ENCODE measurements around the gene UBE2E2. TPM values are rescaled to one million over a fixed set of nuclear protein-coding genes. Genes with fewer than 3 reads are reported as not detected.

The UBE2E2 gene
- total RNA-seq, 1 experiment from 2014 or later, result 14.7 TPM

DNA sequence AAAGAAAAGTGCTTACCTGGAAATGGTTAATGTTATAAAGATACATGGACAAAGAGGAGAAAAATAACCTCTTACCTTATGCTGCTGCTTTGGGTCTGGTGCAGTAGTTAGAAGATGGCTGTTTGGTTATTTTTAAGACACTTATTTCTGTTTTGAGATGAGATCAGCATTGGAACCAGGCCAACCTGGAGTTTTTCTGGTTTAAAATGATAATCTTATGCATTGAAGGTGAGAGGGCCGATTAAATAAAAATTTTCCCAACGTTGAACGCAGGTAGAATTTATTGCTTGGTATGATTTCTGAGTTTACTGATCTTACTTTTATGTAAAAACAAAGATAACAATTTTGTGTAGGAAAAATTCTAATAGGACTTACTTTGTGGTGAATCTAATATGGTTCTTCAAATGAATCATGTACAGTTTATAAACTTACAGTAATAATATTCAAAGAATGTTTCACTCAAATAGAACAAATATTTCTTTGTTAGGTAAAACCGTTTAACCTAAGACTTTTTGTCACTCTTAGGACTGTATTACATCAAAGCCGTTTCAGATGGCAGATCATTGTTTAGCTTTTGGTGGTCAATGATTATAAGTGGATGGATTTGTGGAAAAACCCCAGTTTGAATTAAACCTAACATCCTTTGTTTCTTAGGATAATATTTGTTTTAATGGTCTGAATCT lies 14.9 kb downstream of the UBE2E2 start:
- Histone ChIP-seq H3K9me3 (ENCODE audit: low read length) (no peaks in the 10 kb centered on the region), H3K4me1 (ENCODE audit: low read length) (peaks cover 24% of the 10 kb centered on the region), H3K4me2 (ENCODE audit: low read depth, low read length, poor library complexity, severe bottlenecking) (no peak overlapping the region), H3K9ac (ENCODE audit: low read length) (no peak overlapping the region), H3K9me2 (replicated peaks; ENCODE audit: insufficient read depth, low read length) (no peaks in the 10 kb centered on the region), H3K36me3 (ENCODE audit: insufficient read depth, low read length) (no peaks in the 10 kb centered on the region), H2AFZ (ENCODE audit: low read length) (no peak overlapping the region), H3K27me3 (ENCODE audit: low read length) (no peaks in the 10 kb centered on the region), H4K20me1 (ENCODE audit: insufficient read depth, low read depth, low read length) (peaks cover 6% of the 10 kb centered on the region; the same call in 1 of the 2 replicates), H3K27ac (ENCODE audit: low read length) (no peak overlapping the region), H3K4me3 (ENCODE audit: low read length) (no peak overlapping the region), H3K79me2 (ENCODE audit: low read length) (no peaks in the 10 kb centered on the region)
- DNase-seq, result no peak

- Histone ChIP-seq H3K4me3 (ENCODE audit: low read length) (no peak overlapping the region), H3K9me2 (replicated peaks; ENCODE audit: insufficient read depth, low read length) (no peaks in the 10 kb centered on the region), H4K20me1 (ENCODE audit: insufficient read depth, low read depth, low read length) (peaks cover 5% of the 10 kb centered on the region; the same call in 1 of the 2 replicates), H2AFZ (ENCODE audit: low read length) (no peak overlapping the region), H3K4me2 (ENCODE audit: low read depth, low read length, poor library complexity, severe bottlenecking) (no peak overlapping the region), H3K79me2 (ENCODE audit: low read length) (no peaks in the 10 kb centered on the region), H3K9me3 (ENCODE audit: low read length) (no peaks in the 10 kb centered on the region), H3K27me3 (ENCODE audit: low read length) (no peaks in the 10 kb centered on the region), H3K9ac (ENCODE audit: low read length) (no peak overlapping the region), H3K4me1 (ENCODE audit: low read length) (peaks cover 24% of the 10 kb centered on the region), H3K36me3 (ENCODE audit: insufficient read depth, low read length) (no peaks in the 10 kb centered on the region), H3K27ac (ENCODE audit: low read length) (no peak overlapping the region)
- no peak for DNase-seq
Measured at GRCh38 chr3:23219117-23219516, 16.0 kb downstream of the UBE2E2 start.

DNA sequence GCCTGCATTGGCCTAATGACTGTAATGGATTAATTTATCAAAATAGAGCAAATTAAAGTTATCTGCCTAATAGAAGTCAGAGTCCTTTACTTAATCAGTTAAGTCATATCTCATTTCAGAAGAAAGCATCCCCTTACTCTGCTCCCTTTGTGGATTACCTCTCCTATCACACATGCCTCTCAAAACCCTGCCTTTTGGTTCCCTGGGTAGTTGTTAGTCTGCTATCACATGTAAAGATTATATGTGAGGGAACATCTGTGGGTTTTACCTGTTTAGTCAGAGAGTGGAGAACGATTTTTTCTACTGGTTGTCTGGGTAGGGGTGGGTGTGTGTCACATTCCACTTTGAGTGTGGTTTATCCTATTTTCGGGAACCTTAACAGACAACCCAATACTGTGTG lies 16.4 kb downstream of the UBE2E2 start:
- Histone ChIP-seq H3K79me2 (ENCODE audit: low read length) (no peaks in the 10 kb centered on the region), H3K4me2 (ENCODE audit: low read depth, low read length, poor library complexity, severe bottlenecking) (no peak overlapping the region), H3K9me3 (ENCODE audit: low read length) (no peaks in the 10 kb centered on the region), H3K9me2 (replicated peaks; ENCODE audit: insufficient read depth, low read length) (no peaks in the 10 kb centered on the region), H2AFZ (ENCODE audit: low read length) (no peak overlapping the region), H3K4me3 (ENCODE audit: low read length) (no peak overlapping the region), H3K4me1 (ENCODE audit: low read length) (peaks cover 24% of the 10 kb centered on the region), H3K27me3 (ENCODE audit: low read length) (no peaks in the 10 kb centered on the region), H3K27ac (ENCODE audit: low read length) (no peak overlapping the region), H3K36me3 (ENCODE audit: insufficient read depth, low read length) (no peaks in the 10 kb centered on the region), H3K9ac (ENCODE audit: low read length) (no peak overlapping the region), H4K20me1 (ENCODE audit: insufficient read depth, low read depth, low read length) (peaks cover 5% of the 10 kb centered on the region; the same call in 1 of the 2 replicates)
- no peak for DNase-seq

GRCh38 chr3:23221136-23221535 lies 18.0 kb downstream of the UBE2E2 start:
- DNase-seq, result no peak

DNA sequence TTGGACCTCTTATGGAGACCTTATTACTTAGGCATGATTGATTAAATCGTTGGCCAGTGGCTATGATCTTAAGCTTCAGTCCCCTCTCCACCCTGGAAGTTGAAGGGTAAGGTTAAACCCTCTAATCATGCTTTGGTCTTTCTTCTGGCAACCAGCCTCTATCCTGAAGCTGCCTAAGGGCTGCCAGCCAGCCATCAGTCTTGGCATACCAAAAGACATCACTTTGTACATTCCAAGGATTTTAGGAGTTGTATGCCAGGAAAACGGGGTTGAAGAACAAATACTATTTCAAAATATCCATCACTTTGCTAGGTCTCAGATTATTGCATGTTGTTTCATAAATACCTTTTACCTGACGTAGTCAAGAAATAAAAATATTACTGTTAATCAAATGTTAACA lies 28.9 kb downstream of the UBE2E2 start:
- no peak for DNase-seq
- Histone ChIP-seq H4K20me1 (ENCODE audit: insufficient read depth, low read depth, low read length) (peaks cover 18% of the 10 kb centered on the region; the same call in 1 of the 2 replicates), H3K9ac (ENCODE audit: low read length) (no peak overlapping the region), H3K4me2 (ENCODE audit: low read depth, low read length, poor library complexity, severe bottlenecking) (no peak overlapping the region), H3K36me3 (ENCODE audit: insufficient read depth, low read length) (no peaks in the 10 kb centered on the region), H3K4me3 (ENCODE audit: low read length) (no peak overlapping the region), H3K79me2 (ENCODE audit: low read length) (no peaks in the 10 kb centered on the region), H3K4me1 (ENCODE audit: low read length) (no peaks in the 10 kb centered on the region), H3K9me3 (ENCODE audit: low read length) (no peaks in the 10 kb centered on the region), H3K9me2 (replicated peaks; ENCODE audit: insufficient read depth, low read length) (no peaks in the 10 kb centered on the region), H3K27ac (ENCODE audit: low read length) (no peak overlapping the region), H2AFZ (ENCODE audit: low read length) (no peak overlapping the region), H3K27me3 (ENCODE audit: low read length) (no peaks in the 10 kb centered on the region)

More at GRCh38 chr3:23221136-23221535, 18.0 kb downstream of the UBE2E2 start:
- no peak overlapping the region for H2AFZ ChIP-seq (ENCODE audit: low read length)
- H3K27me3 ChIP-seq (ENCODE audit: low read length), result no peaks in the 10 kb centered on the region
- H4K20me1 ChIP-seq (ENCODE audit: insufficient read depth, low read depth, low read length), result no peaks in the 10 kb centered on the region
- peaks cover 24% of the 10 kb centered on the region for H3K4me1 ChIP-seq (ENCODE audit: low read length)
- H3K9ac ChIP-seq (ENCODE audit: low read length), result no peak overlapping the region
- peak overlapping the region; percentile 18 for H3K4me2 ChIP-seq (ENCODE audit: low read depth, low read length, poor library complexity, severe bottlenecking)
- no peak overlapping the region for H3K4me3 ChIP-seq (ENCODE audit: low read length)
- no peaks in the 10 kb centered on the region for H3K9me3 ChIP-seq (ENCODE audit: low read length)
- H3K79me2 ChIP-seq (ENCODE audit: low read length), result no peaks in the 10 kb centered on the region
- no peak overlapping the region for H3K27ac ChIP-seq (ENCODE audit: low read length)
- H3K9me2 ChIP-seq (replicated peaks; ENCODE audit: insufficient read depth, low read length), result no peaks in the 10 kb centered on the region
- no peaks in the 10 kb centered on the region for H3K36me3 ChIP-seq (ENCODE audit: insufficient read depth, low read length)

DNA sequence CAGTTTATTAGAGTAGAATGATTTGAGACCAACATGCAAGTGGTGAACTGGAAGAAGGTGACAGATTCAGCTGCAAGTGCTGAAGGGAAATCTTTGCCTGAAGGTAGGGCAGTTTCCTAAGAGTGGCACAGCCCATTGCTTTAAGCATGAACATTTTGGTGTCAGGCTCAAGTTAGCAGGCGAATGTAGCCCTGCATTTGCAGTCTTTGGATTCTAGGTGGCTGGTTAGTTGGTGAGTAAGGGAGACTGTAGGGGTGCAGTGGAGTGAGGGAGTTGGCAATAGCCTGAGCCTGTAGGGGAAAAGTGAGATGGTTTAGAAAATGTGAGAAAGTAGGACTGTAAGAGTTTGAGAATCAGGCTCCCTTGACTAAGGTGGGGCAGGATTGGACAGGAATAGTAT lies 29.7 kb downstream of the UBE2E2 start:
- Histone ChIP-seq H3K4me2 (ENCODE audit: low read depth, low read length, poor library complexity, severe bottlenecking) (no peak overlapping the region), H2AFZ (ENCODE audit: low read length) (no peak overlapping the region), H3K36me3 (ENCODE audit: insufficient read depth, low read length) (no peaks in the 10 kb centered on the region), H3K27ac (ENCODE audit: low read length) (no peak overlapping the region), H3K4me1 (ENCODE audit: low read length) (no peaks in the 10 kb centered on the region), H3K27me3 (ENCODE audit: low read length) (no peaks in the 10 kb centered on the region), H3K79me2 (ENCODE audit: low read length) (no peaks in the 10 kb centered on the region), H3K9me3 (ENCODE audit: low read length) (no peaks in the 10 kb centered on the region), H4K20me1 (ENCODE audit: insufficient read depth, low read depth, low read length) (peaks cover 18% of the 10 kb centered on the region; the same call in 1 of the 2 replicates), H3K4me3 (ENCODE audit: low read length) (no peak overlapping the region), H3K9ac (ENCODE audit: low read length) (no peak overlapping the region), H3K9me2 (replicated peaks; ENCODE audit: insufficient read depth, low read length) (no peaks in the 10 kb centered on the region)
- no peak for DNase-seq

GRCh38 chr3:23235264-23235663 lies 32.1 kb downstream of the UBE2E2 start:
- Histone ChIP-seq H2AFZ (ENCODE audit: low read length) (no peak overlapping the region), H3K4me3 (ENCODE audit: low read length) (no peak overlapping the region), H3K27me3 (ENCODE audit: low read length) (no peaks in the 10 kb centered on the region), H3K27ac (ENCODE audit: low read length) (no peak overlapping the region), H3K79me2 (ENCODE audit: low read length) (no peaks in the 10 kb centered on the region), H3K4me1 (ENCODE audit: low read length) (no peaks in the 10 kb centered on the region), H3K9ac (ENCODE audit: low read length) (no peak overlapping the region), H3K36me3 (ENCODE audit: insufficient read depth, low read length) (no peaks in the 10 kb centered on the region), H3K9me3 (ENCODE audit: low read length) (no peaks in the 10 kb centered on the region), H3K9me2 (replicated peaks; ENCODE audit: insufficient read depth, low read length) (no peaks in the 10 kb centered on the region), H4K20me1 (ENCODE audit: insufficient read depth, low read depth, low read length) (peaks cover 12% of the 10 kb centered on the region; the same call in 1 of the 2 replicates), H3K4me2 (ENCODE audit: low read depth, low read length, poor library complexity, severe bottlenecking) (no peak overlapping the region)
- no peak for DNase-seq

- H3K27ac ChIP-seq (ENCODE audit: low read length), result no peak overlapping the region
- no peaks in the 10 kb centered on the region for H3K79me2 ChIP-seq (ENCODE audit: low read length)
- H3K9me3 ChIP-seq (ENCODE audit: low read length), result no peaks in the 10 kb centered on the region
- H3K27me3 ChIP-seq (ENCODE audit: low read length), result no peaks in the 10 kb centered on the region
- H3K36me3 ChIP-seq (ENCODE audit: insufficient read depth, low read length), result no peaks in the 10 kb centered on the region
- H4K20me1 ChIP-seq (ENCODE audit: insufficient read depth, low read depth, low read length), result peaks cover 19% of the 10 kb centered on the region; the same call in 1 of the 2 replicates
- H3K4me3 ChIP-seq (ENCODE audit: low read length), result no peak overlapping the region
- H2AFZ ChIP-seq (ENCODE audit: low read length), result no peak overlapping the region
- no peaks in the 10 kb centered on the region for H3K4me1 ChIP-seq (ENCODE audit: low read length)
- DNase-seq, result no peak
- no peaks in the 10 kb centered on the region for H3K9me2 ChIP-seq (replicated peaks; ENCODE audit: insufficient read depth, low read length)
- H3K9ac ChIP-seq (ENCODE audit: low read length), result no peak overlapping the region
- H3K4me2 ChIP-seq (ENCODE audit: low read depth, low read length, poor library complexity, severe bottlenecking), result no peak overlapping the region
Measured at GRCh38 chr3:23236890-23237289, 33.8 kb downstream of the UBE2E2 start.
